ENCODE data around the gene NME5. TPM values are rescaled to one million over a fixed set of nuclear protein-coding genes. Genes with fewer than 3 reads are reported as not detected.

Gene NME5
- total and polyA plus RNA-seq, 2 of the 4 experiments (the other 2 are of a cell fraction) = 0.17 to 0.18 TPM

- Histone ChIP-seq H2AK9ac (replicated peaks; ENCODE audit: low read depth, low read length, poor library complexity) (no peak overlapping the region), H3K56ac (ENCODE audit: extremely low read depth, insufficient read depth, low read length) (no peak overlapping the region), H3K27ac (ENCODE audit: insufficient read depth, low read length) (no peak overlapping the region), H3K4ac (ENCODE audit: low read depth, low read length) (no peak overlapping the region), H3K14ac (replicated peaks; ENCODE audit: low read depth, low read length) (no peak overlapping the region), H3K36me3 (ENCODE audit: control insufficient read depth, insufficient read depth, low read length) (no peaks in the 10 kb centered on the region), H3K9me1 (ENCODE audit: insufficient read depth, low read length) (no peaks in the 10 kb centered on the region), H3K4me2 (ENCODE audit: low read depth, low read length) (no peak overlapping the region), H3K4me3 (ENCODE audit: insufficient read depth, low read depth, low read length) (no peak overlapping the region), H3K23ac (ENCODE audit: low read depth, low read length) (no peak overlapping the region), H2BK120ac (ENCODE audit: low read depth, low read length) (no peak overlapping the region), H2BK5ac (ENCODE audit: low read depth, low read length, poor library complexity, severe bottlenecking) (no peak overlapping the region), H3K9ac (ENCODE audit: low read depth, low read length) (no peak overlapping the region), H2BK15ac (ENCODE audit: low read depth, low read length) (no peak overlapping the region), H3K79me1 (ENCODE audit: low read depth in 1 of 2, low read length in 2 of 2) (no peaks in the 10 kb centered on the region), H3K4me1 (ENCODE audit: control insufficient read depth, insufficient read depth, low read length) (no peaks in the 10 kb centered on the region), H3K18ac (ENCODE audit: low read depth, low read length) (no peak overlapping the region), H2AK5ac (ENCODE audit: low read depth, low read length) (no peak overlapping the region), H3K9me3 (ENCODE audit: control insufficient read depth, insufficient read depth, low read length) (no peaks in the 10 kb centered on the region), H2AFZ (replicated peaks; ENCODE audit: low read length, poor library complexity) (no peak overlapping the region), H4K5ac (ENCODE audit: low read depth, low read length) (no peak overlapping the region), H3K27me3 (ENCODE audit: control insufficient read depth, insufficient read depth, low read length) (no peaks in the 10 kb centered on the region; the same call in 1 of the 2 replicates), H4K91ac (ENCODE audit: insufficient read depth, low read depth, low read length) (no peak overlapping the region), H4K20me1 (ENCODE audit: insufficient read depth, low read length) (no peaks in the 10 kb centered on the region), H4K8ac (ENCODE audit: low read depth in 2 of 2, low read length in 2 of 2) (no peak overlapping the region), H2BK20ac (ENCODE audit: low read depth, low read length) (no peak overlapping the region)
- no peak for ATAC-seq (ENCODE audit: low read depth)
- DNase-seq = no peak
- no TSS peak for BruUV-seq (replicated peaks)
- dilution Hi-C loops (cut with HindIII; ENCODE audit: low sequenced_read_pairs, unreplicated experiment) = no loop called here
- no CpG with 5 or more reads among the region's 1 CpG for WGBS, 2 experiments (ENCODE audit: extremely low coverage in 2 of 2, insufficient read length in 1 of 2)
- no peak for TF ChIP-seq RCOR1 (IDR thresholded peaks at IDR 0.05; ENCODE audit: insufficient replicate concordance, low read length)
- no peak for TF ChIP-seq NFE2L2 (IDR thresholded peaks at IDR 0.05; ENCODE audit: low read depth, low read length)
- no peak for TF ChIP-seq MAFK (IDR thresholded peaks at IDR 0.05; ENCODE audit: low read depth, low read length)
- intact Hi-C loops (cut with micrococcal nuclease) = no loop called here
- in situ Hi-C loops (cut with MboI; ENCODE audit: low sequenced_read_pairs) = loop anchor here (25.0 kb wide), 2 partner anchors 104 to 504 kb away; partner anchors contain the start of gene FAM13B
- CTCF ChIA-PET = no interaction called here
- POLR2A ChIA-PET (ENCODE audit: unreplicated experiment) = no interaction called here
These were observed 2.5 kb upstream of the NME5 start for GRCh38 chr5:138141734-138142133.
